PC-3 (cell line): ENCODE results near the gene ADGRD1. TPM values are rescaled to one million over a fixed set of nuclear protein-coding genes. Genes with fewer than 3 reads are reported as not detected.

Experiments
- ATAC-seq: fragments of 200-7000 bp; cut with Tn5 transposase; 2 replicates; pipeline ENCODE4 v1.9.1; 2020; ENCODE audit warnings: mild to moderate bottlenecking, moderate library complexity
- BruUV-seq: library from RNA; stranded (reverse); fragments of 400-500 nt; replicated peaks from 2 replicates; lab custom pipeline; 2021; lab: Mats Ljungman, UMichigan
- CTCF ChIA-PET: fragments of 300-600 bp; sonication (Branson Sonifier 250); formaldehyde crosslinking; loops from one replicate; lab custom pipeline; 2022; ENCODE audit warnings: antibody characterized with exemption; lab: Charles Lee
- POLR2A ChIA-PET: fragments of 300-600 bp; sonication (Branson Sonifier 250); formaldehyde crosslinking; loops from one replicate; lab custom pipeline; 2022; ENCODE audit warnings: antibody characterized with exemption; ENCODE audit not compliant: unreplicated experiment; lab: Charles Lee
- DNase-seq: peaks from one replicate; pipeline ENCODE4 v3.0.0-alpha.2; 2015
- H2AFZ ChIP-seq: fragments of 300-600 bp; sonication (generic); 2 replicates; pipeline ENCODE4 v1.6.0; 2016; ENCODE audit warnings: antibody characterized with exemption, low read length
- H3F3A ChIP-seq: fragments of 300-600 bp; sonication (generic); one replicate; pipeline ENCODE4 v1.6.0; 2017; ENCODE audit warnings: antibody characterized with exemption, low read length, control low read depth, mild to moderate bottlenecking; ENCODE audit not compliant: unreplicated experiment
- H3K27ac ChIP-seq: fragments of 300-600 bp; sonication (generic); 2 replicates; pipeline ENCODE4 v1.5.1; 2016; ENCODE audit warnings: mild to moderate bottlenecking, low read length
- H3K27me3 ChIP-seq: fragments of 300-600 bp; sonication (generic); 2 replicates; pipeline ENCODE4 v1.6.1; 2016; ENCODE audit warnings: low read length, mixed read lengths
- H3K36me3 ChIP-seq: fragments of 300-600 bp; sonication (generic); 2 replicates; pipeline ENCODE4 v1.6.1; 2016; ENCODE audit warnings: low read depth, mixed run types, low read length, mixed read lengths
- H3K4me1 ChIP-seq: fragments of 300-600 bp; sonication (generic); 2 replicates; pipeline ENCODE4 v1.5.1; 2016; ENCODE audit warnings: low read length; ENCODE audit not compliant: insufficient read depth
- H3K4me2 ChIP-seq: fragments of 300-600 bp; sonication (generic); 2 replicates; pipeline ENCODE4 v1.6.0; 2016; ENCODE audit warnings: low read length
- H3K4me3 ChIP-seq: fragments of 300-600 bp; sonication (generic); 2 replicates; pipeline ENCODE4 v1.5.1; 2016; ENCODE audit warnings: mild to moderate bottlenecking, low read length, mixed read lengths
- H3K79me2 ChIP-seq: fragments of 300-600 bp; sonication (generic); 2 replicates; pipeline ENCODE4 v1.6.1; 2017; ENCODE audit warnings: low read length, mixed read lengths
- H3K9ac ChIP-seq: fragments of 300-600 bp; sonication (generic); 2 replicates; pipeline ENCODE4 v1.6.0; 2016; ENCODE audit warnings: mild to moderate bottlenecking, low read length
- H3K9me2 ChIP-seq: fragments of 300-600 bp; sonication (generic); replicated peaks from 2 replicates; pipeline ENCODE4 v1.6.1; 2016; ENCODE audit warnings: mixed run types, low read length, mixed read lengths
- H3K9me3 ChIP-seq: fragments of 300-600 bp; sonication (generic); 2 replicates; pipeline ENCODE4 v1.6.1; 2016; ENCODE audit warnings: low read length, mixed read lengths
- H4K20me1 ChIP-seq: fragments of 300-600 bp; sonication (generic); 2 replicates; pipeline ENCODE4 v1.6.1; 2016; ENCODE audit warnings: low read length, mixed read lengths
- CTCF ChIP-seq: fragments of 300-600 bp; sonication (generic); conservative IDR thresholded peaks from 2 replicates; pipeline ENCODE4 v1.5.1; 2017; ENCODE audit warnings: antibody characterized with exemption, low read depth, mild to moderate bottlenecking, low read length
- EZH2 ChIP-seq: fragments of 300-600 bp; sonication (generic); IDR thresholded peaks from one replicate; pipeline ENCODE4 v1.6.1; 2017; ENCODE audit warnings: antibody characterized with exemption, mild to moderate bottlenecking, low read length; ENCODE audit not compliant: unreplicated experiment
- EZH2phosphoT487 ChIP-seq: fragments of 300-600 bp; sonication (generic); IDR thresholded peaks from 2 replicates; pipeline ENCODE4 v1.6.1; 2018; ENCODE audit warnings: mild to moderate bottlenecking, antibody characterized with exemption, low read length, borderline replicate concordance
- intact Hi-C: fragments of 100-400 bp; cut with micrococcal nuclease; formaldehyde crosslinking; loops from 2 replicates; pipeline ENCODE4 v1.9.0; 2023
- total RNA-seq: library from RNA; depleted of rRNA; stranded (reverse); fragments of >200 nt; gene quantifications from 2 replicates; pipeline ENCODE4 v1.2.3, GENCODE V29; 2014

ADGRD1 gene
- total RNA-seq, 1 experiment from 2014 or later: 0.18 TPM

GRCh38 chr12:131119936-131120335 lies 166.2 kb downstream of the ADGRD1 start:
- peaks cover 70% of the 10 kb centered on the region for H3K27me3 ChIP-seq
- H3K9me3 ChIP-seq: no peaks in the 10 kb centered on the region
- H2AFZ ChIP-seq: no peak overlapping the region
- H3K4me3 ChIP-seq: no peak overlapping the region
- no peaks in the 10 kb centered on the region for H3K9me2 ChIP-seq
- POLR2A ChIA-PET: no interaction called here
- CTCF ChIA-PET: no interaction called here
- DNase-seq (no peak), ATAC-seq (no peak)
- H3K9ac ChIP-seq: no peak overlapping the region
- H3F3A ChIP-seq: no peaks in the 10 kb centered on the region
- H3K27ac ChIP-seq: no peak overlapping the region
- no peaks in the 10 kb centered on the region for H3K36me3 ChIP-seq
- no peak for TF ChIP-seq EZH2
- TF ChIP-seq EZH2phosphoT487: no peak
- TF ChIP-seq CTCF: no peak
- H3K4me2 ChIP-seq: no peak overlapping the region
- intact Hi-C loops: no loop called here
- no TSS peak for BruUV-seq
- H4K20me1 ChIP-seq: no peaks in the 10 kb centered on the region
- H3K79me2 ChIP-seq: no peaks in the 10 kb centered on the region
- H3K4me1 ChIP-seq: no peaks in the 10 kb centered on the region

DNA sequence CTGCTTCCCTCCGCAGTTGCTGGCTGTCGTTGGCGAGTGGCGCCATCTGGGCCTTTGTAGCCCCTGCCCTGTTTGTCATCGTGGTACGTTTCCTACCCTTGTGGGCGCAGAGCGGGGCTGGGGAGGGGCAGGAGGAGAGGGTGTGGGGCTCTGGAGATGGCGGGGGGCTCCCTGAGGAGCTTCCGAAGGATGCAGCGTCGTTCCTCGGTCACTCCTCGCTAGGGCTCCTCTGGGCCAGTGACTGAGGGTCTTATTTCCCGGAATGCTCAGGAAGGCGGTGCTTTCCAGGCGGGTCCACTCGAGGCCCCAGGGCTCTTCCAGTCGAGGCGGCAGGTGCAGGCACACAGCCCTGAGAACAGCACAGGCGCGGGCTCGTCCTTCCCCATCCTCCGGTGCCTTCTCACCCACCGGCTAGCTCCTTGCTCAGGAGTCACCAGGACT lies 167.1 kb downstream of the ADGRD1 start:
- H3K27me3 ChIP-seq: peaks cover 70% of the 10 kb centered on the region

More for the DNA sequence above, 167.1 kb downstream of the ADGRD1 start:
- Histone ChIP-seq H3K9me3 (no peaks in the 10 kb centered on the region), H3K4me1 (no peaks in the 10 kb centered on the region), H3K27ac (no peak overlapping the region), H3K79me2 (no peaks in the 10 kb centered on the region), H3K9ac (no peak overlapping the region), H3K4me2 (no peak overlapping the region), H3K9me2 (no peaks in the 10 kb centered on the region), H3K4me3 (no peak overlapping the region), H3K36me3 (no peaks in the 10 kb centered on the region), H2AFZ (no peak overlapping the region), H4K20me1 (no peaks in the 10 kb centered on the region), H3F3A (no peaks in the 10 kb centered on the region)
- BruUV-seq: no TSS peak
- POLR2A ChIA-PET: no interaction called here
- TF ChIP-seq EZH2 (no peak), CTCF (no peak), EZH2phosphoT487 (no peak)
- ATAC-seq: no peak
- intact Hi-C loops: no loop called here
- CTCF ChIA-PET: no interaction called here
- no peak for DNase-seq
